ENCODE measurements around the gene USO1.
"Not testable (repeated sequence)": the region's sequence is repeated elsewhere in the genome, so short reads cannot be mapped to it uniquely, and the experiment has no call there.

The USO1 gene

DNA sequence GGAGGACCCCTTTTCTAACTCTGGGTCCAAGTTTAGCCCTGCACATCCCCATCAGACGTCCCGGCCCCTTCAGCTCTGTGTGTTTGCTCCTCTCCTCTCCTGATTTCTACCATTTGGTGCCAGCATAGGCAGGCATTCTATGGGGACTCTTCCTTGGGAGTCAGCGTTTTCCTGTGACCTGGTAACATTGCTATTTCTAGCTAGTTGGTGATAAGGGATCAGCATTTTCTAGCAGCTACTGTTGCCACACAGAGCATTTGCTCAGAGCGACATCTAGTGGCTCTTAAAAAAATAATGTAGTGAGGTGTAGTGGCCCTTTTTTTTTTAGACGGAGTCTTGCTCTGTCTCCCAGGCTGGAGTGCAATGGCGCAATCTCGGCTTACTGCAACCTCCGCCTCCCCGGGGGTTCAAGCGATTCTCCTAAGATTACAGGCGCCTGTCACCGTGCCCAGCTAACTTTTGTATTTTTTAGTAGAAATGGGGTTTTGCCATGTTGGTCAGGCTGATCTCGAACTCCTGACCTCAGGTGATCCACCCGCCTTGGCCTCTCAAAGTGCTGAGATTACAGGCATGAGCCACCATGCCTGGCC, 123.9 kb downstream of the USO1 start:
- not testable (repeated sequence) for DNase-seq

DNA sequence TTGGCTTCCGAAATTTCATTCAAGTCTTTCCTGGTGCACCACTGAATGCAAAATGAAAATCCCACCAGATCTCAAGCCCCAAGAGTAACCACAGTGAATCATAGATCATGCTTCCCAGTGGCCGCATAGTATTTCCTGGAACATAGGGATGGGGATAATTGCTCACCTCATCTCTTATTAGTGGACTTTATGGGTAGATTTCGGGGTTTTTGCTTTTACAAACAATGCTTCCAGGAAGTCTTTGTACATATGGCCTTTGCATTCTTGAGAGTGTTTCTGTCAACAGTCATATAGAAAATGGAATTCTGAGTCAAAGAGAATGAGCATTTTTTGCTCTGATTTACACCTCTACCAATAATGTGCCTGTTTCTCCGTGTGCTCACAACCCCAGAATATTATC, 124.5 kb downstream of the USO1 start:
- no peak for DNase-seq

GRCh38 chr4:75849461-75849860, 125.1 kb downstream of the USO1 start:
- no peak for DNase-seq

GRCh38 chr4:75858721-75859120, 134.3 kb downstream of the USO1 start:
- no peak for DNase-seq

DNA sequence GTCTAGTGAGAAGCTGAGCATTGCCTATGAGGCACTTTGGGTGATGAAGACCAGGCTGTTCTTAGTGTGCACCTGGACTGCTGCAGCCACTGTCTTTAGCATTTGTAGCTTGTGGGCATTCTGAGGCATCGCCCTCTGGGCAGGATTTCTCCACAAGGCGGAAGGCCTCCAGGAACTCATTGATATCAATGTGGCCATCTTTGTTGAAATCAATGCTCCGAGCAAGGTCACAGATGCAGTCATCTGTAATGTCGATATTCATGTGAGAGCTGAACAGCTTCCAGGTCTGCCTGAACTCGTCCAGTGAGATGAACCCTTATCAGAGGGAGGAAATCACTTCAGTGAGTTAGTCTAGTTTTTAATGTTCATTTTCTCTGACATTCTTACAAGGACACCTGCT, 136.2 kb downstream of the USO1 start:
- DNase-seq, result no peak
